NB4 (cell line): ENCODE data around the gene SLC2A5.
"Not testable (repeated sequence)": the region's sequence is repeated elsewhere in the genome, so short reads cannot be mapped to it uniquely, and the experiment has no call there.

ENCODE experiments used
- DNase-seq: peaks from one replicate; pipeline ENCODE4 v3.0.0; 2010; ENCODE audit warnings: low read depth
- H3K4me3 ChIP-seq: one replicate; pipeline ENCODE4 v1.5.1; 2011; ENCODE audit warnings: mild to moderate bottlenecking, low read depth, low read length, moderate library complexity
- MAX ChIP-seq: IDR thresholded peaks from 2 replicates; pipeline ENCODE4 v1.6.1; 2011; ENCODE audit warnings: low read depth, low read length
- MYC ChIP-seq: IDR thresholded peaks from 2 replicates; pipeline ENCODE4 v1.6.1; 2011; ENCODE audit warnings: low read depth, low read length
- POLR2A ChIP-seq: IDR thresholded peaks from 2 replicates; pipeline ENCODE4 v1.6.1; 2011; ENCODE audit warnings: mild to moderate bottlenecking; ENCODE audit not compliant: insufficient read length; ENCODE audit errors: extremely low read depth
- TF ChIP-seq, protein P1 (sequence below): IDR thresholded peaks from one replicate; pipeline ENCODE4 v1.5.1; 2012; ENCODE audit warnings: low read depth, low read length

Gene SLC2A5

DNA sequence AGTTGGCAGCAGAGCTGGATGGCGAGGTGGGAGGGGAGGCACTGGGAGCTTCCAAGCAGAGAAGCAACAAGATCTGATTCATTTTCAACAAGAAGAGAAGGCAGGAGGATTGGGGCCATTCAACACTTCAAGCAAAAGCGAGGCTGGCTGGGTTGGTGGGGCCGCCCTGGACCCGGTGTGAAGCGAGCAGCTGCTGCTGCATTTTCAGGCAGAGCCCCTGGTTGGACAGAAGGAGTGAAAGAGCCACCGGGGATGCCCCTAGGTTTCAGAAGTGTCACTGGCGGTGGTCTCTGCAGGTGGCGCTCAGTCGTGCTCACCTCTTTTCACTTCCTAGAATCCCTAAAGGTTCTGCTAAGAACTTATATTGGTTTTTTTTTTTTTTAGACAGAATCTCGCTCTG, 61.2 kb downstream of the SLC2A5 start:
- TF ChIP-seq MAX (no peak), MYC (no peak), POLR2A (no peak)
- TF ChIP-seq, protein P1, sequence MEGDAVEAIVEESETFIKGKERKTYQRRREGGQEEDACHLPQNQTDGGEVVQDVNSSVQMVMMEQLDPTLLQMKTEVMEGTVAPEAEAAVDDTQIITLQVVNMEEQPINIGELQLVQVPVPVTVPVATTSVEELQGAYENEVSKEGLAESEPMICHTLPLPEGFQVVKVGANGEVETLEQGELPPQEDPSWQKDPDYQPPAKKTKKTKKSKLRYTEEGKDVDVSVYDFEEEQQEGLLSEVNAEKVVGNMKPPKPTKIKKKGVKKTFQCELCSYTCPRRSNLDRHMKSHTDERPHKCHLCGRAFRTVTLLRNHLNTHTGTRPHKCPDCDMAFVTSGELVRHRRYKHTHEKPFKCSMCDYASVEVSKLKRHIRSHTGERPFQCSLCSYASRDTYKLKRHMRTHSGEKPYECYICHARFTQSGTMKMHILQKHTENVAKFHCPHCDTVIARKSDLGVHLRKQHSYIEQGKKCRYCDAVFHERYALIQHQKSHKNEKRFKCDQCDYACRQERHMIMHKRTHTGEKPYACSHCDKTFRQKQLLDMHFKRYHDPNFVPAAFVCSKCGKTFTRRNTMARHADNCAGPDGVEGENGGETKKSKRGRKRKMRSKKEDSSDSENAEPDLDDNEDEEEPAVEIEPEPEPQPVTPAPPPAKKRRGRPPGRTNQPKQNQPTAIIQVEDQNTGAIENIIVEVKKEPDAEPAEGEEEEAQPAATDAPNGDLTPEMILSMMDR = no peak
- no peak overlapping the region for H3K4me3 ChIP-seq
- DNase-seq = no peak

DNA sequence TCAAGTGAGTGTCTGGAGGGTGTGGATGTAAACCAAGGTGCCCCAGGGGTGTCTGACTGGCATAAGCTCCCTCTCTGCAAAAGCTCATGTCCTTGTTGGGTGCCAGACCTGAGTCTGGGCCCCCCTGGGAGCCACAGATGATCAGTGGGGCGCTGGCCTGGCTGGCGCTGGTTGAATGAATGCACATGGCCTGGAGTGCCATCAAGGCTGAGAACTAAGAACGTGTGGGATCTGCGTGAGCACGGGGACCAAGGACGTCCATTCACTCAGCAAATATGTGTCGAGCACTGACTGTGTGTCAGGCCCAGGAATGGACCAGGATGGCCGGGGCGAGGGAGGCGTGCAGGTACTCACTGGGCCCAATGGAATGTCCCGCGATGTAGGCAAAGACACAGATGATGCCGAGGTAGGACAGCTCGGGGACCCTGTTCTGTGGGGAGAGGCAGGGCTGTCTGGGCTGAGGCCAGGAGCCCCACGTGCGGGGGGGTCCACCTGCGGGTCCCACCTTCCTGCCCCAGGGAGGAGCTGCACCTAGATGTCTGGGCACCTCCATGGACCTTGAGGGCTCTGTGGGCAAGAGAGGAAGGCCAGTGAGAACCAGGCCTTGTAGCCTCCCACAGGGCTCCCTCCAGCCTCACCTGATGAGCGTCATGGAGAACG, 62.3 kb downstream of the SLC2A5 start:
- TF ChIP-seq, protein P1 = no peak
- no peak for TF ChIP-seq MAX
- no peak for TF ChIP-seq MYC
- TF ChIP-seq POLR2A = no peak
- no peak overlapping the region for H3K4me3 ChIP-seq
- DNase-seq = no peak

GRCh38 chr1:9005395-9005708, 64.1 kb downstream of the SLC2A5 start:
- H3K4me3 ChIP-seq = no peak overlapping the region
- no peak for DNase-seq
- TF ChIP-seq POLR2A = no peak
- TF ChIP-seq MYC = 0 out of 2 replicates have a peak, but pooled peaks have one; percentile 5

DNA sequence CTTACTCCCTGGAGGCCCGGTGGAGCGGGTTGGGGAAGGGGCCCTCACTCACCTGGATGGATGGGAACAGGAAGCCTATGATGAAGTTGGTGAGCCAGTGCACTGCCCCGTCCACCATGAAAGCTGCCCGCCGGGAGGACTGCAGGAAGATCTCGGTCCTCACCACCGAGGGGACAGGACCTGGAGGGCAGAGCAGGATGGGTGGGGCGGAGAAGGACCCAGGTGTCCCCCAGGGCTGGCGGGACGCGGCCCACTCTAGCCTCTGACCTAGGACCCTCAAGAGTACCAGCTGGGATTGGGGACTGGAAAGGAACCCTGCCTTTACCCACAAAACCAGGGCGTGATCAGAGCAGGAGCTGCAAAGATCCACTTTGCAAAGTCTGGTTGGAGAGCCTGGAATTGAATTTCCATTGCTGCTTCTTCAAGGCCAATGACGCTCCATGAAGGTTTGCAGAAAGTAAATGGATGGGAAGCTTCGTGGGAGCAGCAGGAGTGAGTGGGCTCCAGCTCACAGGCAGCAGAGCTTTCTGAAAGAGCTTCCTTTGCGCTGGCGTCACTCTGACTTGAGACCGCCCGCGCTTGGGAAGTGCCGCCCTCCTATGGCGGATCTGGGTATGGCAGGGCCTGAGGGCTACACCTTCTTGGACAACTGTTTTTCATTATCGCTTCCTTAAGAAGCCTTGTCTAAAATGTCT, 64.6 kb downstream of the SLC2A5 start:
- TF ChIP-seq MAX = peak; percentile 4; the same call in 1 of the 2 replicates
- TF ChIP-seq, protein P1 = peak; percentile 96
- TF ChIP-seq MYC = no peak
- no peak for TF ChIP-seq POLR2A
- H3K4me3 ChIP-seq = no peak overlapping the region
- peak; percentile 80 for DNase-seq

- DNase-seq = no peak
- no peak overlapping the region for H3K4me3 ChIP-seq
- peak; percentile 18; the same call in 1 of the 2 replicates for TF ChIP-seq MAX
- TF ChIP-seq, protein P1 = no peak
Measured at GRCh38 chr1:9004031-9004699, 65.3 kb downstream of the SLC2A5 start.

DNA sequence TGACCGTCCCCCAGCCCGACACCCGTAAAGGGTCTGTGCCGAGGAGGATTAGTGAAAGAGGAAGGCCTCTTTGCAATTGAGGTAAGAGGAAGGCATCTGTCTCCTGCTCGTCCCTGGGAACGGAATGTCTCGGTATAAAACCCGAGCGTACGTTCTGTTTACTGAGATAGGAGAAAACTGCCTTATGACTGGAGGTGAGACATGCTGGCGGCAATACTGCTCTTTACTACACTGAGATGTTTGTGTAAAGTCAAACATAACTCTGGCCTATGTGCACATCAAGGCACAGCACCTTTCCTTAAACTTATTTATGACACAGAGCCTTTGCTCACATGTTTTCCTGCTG, 67.2 kb downstream of the SLC2A5 start:
- not testable (repeated sequence) for H3K4me3 ChIP-seq, DNase-seq

DNA sequence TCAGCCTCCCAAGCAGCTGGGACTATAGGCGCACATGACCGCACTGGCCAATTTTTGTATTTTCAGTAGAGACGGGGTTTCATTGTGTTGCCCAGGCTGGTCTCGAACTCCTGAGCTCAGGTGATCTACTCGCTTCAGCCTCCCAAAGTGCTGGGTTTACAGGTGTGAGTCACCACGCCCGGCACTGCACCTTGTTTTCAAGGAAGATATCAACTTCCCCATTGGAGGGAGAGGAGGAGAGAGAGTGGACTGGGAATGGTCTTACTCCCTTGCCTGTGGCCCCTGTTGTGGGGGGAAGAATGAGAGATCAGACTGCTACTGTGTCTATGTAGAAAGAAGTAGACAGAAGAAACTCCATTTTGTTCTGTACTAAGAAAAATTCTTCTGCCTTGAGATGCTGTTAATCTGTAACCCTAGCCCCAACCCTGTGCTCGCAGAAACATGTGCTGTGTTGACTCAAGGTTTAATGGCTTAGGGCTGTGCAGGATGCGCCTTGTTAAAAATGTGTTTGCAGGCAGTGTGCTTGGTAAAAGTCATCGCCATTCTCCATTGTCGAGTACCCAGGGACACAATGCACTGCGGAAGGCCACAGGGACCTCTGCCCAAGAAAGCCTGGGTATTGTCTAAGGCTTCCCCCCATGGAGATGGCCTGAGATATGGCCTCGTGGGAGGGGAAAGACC, 67.8 kb downstream of the SLC2A5 start:
- not testable (repeated sequence) for DNase-seq, H3K4me3 ChIP-seq

DNA sequence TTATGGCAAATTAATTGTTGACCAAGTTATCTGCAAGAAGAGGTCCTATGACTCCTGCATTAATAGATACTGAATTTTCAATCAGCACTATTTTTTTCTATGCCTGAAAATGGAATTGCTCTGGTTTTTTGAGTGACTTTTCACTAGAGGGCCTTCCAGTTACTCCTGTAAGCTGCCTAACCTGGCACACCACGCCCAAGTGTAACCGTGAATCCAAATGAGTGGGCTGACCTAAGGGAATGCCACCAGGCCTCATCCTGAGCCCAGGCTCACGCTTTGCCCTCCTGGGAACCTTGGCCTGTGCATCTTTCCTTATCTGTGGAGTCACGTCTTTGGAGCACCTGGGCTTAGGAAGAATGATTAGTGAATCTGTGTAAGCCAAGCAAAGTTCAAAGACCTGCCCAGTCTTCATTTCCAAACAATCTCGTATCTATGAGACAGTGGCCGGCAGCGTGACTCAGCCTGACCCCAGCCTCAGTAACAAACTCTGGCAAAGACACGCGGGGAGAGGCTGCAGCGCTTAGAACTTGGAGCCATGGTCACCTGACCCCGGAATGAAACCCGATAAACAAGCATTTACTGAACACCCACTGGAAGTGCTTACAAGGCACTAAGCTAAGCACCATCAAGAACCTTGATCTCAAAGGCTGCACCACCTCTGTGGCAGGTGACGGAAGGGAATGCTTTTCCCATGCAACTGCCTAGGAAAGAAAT, 75.3 kb downstream of the SLC2A5 start:
- DNase-seq, H3K4me3 ChIP-seq: not testable (repeated sequence)
